KOPT-K1 (cell line): ENCODE measurements around the gene PIGV.
A peak's percentile ranks its signal among the peaks of the same experiment; 100 is the strongest.
"Not testable (repeated sequence)": the region's sequence is repeated elsewhere in the genome, so short reads cannot be mapped to it uniquely, and the experiment has no call there.

Experiments
- H3K27ac ChIP-seq: fragments of 200-600 bp; sonication (generic); 2 replicates; pipeline ENCODE4 v1.5.1; 2016; ENCODE audit warnings: antibody characterized with exemption, mild to moderate bottlenecking, low read depth, low read length; ENCODE audit not compliant: poor library complexity, severe bottlenecking
- H3K36me3 ChIP-seq: fragments of 200-600 bp; sonication (generic); 2 replicates; pipeline ENCODE4 v1.5.1; 2017; ENCODE audit warnings: antibody characterized with exemption, mild to moderate bottlenecking, low read length, moderate library complexity; ENCODE audit not compliant: insufficient read depth
- H3K9me3 ChIP-seq: fragments of 200-600 bp; sonication (generic); 2 replicates; pipeline ENCODE4 v1.5.1; 2017; ENCODE audit warnings: antibody characterized with exemption, low read length, mild to moderate bottlenecking; ENCODE audit not compliant: insufficient read depth, poor library complexity, severe bottlenecking

The PIGV gene

DNA sequence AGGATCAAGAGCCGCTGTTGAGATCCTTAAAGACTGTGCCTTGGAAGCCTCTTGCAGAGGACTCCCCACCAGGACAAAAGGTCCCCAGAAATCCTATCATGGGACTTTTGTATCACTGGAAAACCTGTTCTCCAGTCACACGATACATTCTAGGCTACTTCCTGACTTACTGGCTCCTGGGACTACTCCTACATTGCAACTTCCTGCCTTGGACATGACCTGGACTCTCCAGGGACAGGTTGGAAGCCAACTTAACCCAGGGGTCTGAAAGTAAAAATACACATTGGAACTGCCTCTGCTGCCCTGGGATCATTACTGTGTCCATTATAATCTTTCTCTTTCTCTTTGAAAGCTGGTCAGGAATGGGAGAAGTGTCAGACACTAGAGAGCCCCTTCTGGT is 9.9 kb downstream of the PIGV start:
- Histone ChIP-seq H3K36me3 (peaks cover 24% of the 10 kb centered on the region), H3K27ac (no peak overlapping the region), H3K9me3 (no peaks in the 10 kb centered on the region)

DNA sequence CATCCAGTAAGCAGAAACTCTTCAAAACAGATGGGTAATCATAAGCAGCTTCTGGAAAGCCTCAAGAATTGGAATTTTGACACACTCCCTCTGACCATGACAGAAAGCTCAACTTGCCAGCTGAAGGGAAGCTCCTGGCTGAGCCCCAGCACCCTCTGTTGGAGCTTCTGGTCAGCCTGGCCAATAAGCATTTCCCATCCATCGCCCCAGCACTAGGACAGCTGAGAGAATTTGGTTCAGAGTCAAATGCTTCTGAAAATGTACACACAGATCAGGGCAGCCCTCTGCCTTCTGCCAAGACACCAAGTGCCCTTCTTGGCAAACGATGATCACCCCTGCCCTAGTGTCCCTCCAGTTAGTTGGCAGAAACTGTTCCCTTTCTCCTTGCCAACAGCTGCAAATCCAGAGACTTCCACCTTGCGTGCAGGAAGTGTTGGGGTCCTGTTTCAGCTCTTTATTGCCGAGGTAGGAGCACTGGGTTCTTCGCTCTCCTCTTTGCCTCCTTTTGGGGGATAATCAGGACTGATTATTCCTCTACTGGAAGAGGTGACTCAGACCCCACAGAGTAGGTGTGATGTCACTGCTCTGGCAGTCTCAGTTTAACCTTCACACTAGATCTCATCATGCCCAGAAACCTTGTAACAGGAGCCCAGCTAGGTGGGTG is 11.9 kb downstream of the PIGV start:
- peak overlapping the region; percentile 78 for H3K27ac ChIP-seq
- no peaks in the 10 kb centered on the region for H3K9me3 ChIP-seq
- peaks cover 15% of the 10 kb centered on the region for H3K36me3 ChIP-seq

- not testable (repeated sequence) for H3K36me3 ChIP-seq, H3K27ac ChIP-seq, H3K9me3 ChIP-seq
These were observed 16.2 kb downstream of the PIGV start for GRCh38 chr1:26803932-26804331.

DNA sequence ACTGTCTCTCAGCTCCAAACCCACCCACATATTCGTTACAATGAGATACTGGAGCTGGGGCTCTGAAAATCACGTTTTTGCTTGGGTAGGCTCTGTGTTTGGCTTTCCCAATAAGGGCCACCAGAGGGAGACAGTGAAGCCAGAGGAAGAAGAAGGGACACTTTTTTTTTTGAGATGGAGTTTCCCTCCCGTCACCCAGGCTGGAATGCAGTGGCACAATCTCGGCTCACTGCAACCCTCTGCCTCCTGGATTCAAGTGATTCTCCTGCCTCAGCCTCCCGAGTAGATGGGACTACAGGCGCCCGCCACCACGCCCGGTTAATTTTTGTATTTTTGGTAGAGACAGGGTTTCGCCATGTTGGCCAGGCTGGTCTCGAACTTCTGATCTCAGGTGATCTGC is 22.4 kb downstream of the PIGV start:
- H3K9me3 ChIP-seq, H3K27ac ChIP-seq, H3K36me3 ChIP-seq: not testable (repeated sequence)

GRCh38 chr1:26811057-26811456 is 23.3 kb downstream of the PIGV start:
- Histone ChIP-seq H3K36me3 (no peaks in the 10 kb centered on the region), H3K9me3 (no peaks in the 10 kb centered on the region), H3K27ac (no peak overlapping the region)

DNA sequence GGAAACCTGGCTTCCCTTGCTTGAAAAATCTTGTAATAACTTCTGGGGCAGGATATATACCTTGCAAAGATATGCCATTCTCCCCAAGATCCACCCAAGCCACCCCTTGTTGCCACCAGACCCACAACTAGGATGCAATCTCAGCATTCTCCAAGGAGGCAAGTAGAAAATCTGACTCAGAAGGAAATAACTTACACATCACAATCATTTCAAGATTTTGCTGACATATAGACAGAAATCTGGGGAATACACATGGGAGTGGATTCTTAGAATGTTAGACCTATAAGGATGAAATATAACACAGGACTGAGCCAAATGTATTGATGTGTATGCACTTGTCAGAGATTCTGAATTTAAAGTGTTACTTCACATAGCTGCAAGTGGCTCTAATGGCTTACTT is 24.0 kb downstream of the PIGV start:
- no peaks in the 10 kb centered on the region for H3K36me3 ChIP-seq
- no peaks in the 10 kb centered on the region for H3K9me3 ChIP-seq
- H3K27ac ChIP-seq = no peak overlapping the region

- Histone ChIP-seq H3K9me3 (no peaks in the 10 kb centered on the region), H3K27ac (no peak overlapping the region), H3K36me3 (no peaks in the 10 kb centered on the region)
These were observed 26.6 kb downstream of the PIGV start for GRCh38 chr1:26814377-26814776.

GRCh38 chr1:26814893-26815292 is 27.1 kb downstream of the PIGV start:
- no peaks in the 10 kb centered on the region for H3K36me3 ChIP-seq
- H3K9me3 ChIP-seq = no peaks in the 10 kb centered on the region
- no peak overlapping the region for H3K27ac ChIP-seq

DNA sequence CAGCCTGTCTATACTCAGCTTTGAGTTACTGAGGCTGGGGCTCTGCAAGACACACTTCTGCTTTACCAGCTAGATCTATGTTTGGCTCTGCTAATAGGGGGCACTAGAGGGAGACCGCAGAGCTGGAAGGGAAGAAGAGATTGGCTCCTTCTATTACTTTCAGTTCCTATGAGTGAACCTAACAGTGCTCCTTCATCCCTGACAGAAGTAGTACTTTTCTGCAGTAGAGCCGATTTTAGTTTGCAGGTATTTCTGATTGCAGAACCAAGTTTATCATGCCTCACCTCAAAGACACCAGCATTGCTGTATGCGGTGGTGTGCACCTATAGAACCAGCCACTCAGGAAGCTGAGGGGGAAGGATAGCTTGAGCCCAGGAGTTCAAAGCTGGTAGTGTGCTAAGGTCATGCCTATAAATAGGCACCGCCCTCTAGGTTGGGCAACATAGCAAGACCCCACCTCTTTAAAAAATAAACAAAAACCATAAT is 33.1 kb downstream of the PIGV start:
- H3K9me3 ChIP-seq = no peaks in the 10 kb centered on the region
- H3K36me3 ChIP-seq = no peaks in the 10 kb centered on the region
- H3K27ac ChIP-seq = peak overlapping the region; percentile 45

- H3K36me3 ChIP-seq = no peaks in the 10 kb centered on the region
- H3K9me3 ChIP-seq = no peaks in the 10 kb centered on the region
- no peak overlapping the region for H3K27ac ChIP-seq
These were observed 35.1 kb downstream of the PIGV start for GRCh38 chr1:26822737-26823395.

- peaks cover 11% of the 10 kb centered on the region; the same call in 1 of the 2 replicates for H3K36me3 ChIP-seq
- no peak overlapping the region for H3K27ac ChIP-seq
- no peaks in the 10 kb centered on the region for H3K9me3 ChIP-seq
These were observed 37.0 kb downstream of the PIGV start for GRCh38 chr1:26824731-26825130.

DNA sequence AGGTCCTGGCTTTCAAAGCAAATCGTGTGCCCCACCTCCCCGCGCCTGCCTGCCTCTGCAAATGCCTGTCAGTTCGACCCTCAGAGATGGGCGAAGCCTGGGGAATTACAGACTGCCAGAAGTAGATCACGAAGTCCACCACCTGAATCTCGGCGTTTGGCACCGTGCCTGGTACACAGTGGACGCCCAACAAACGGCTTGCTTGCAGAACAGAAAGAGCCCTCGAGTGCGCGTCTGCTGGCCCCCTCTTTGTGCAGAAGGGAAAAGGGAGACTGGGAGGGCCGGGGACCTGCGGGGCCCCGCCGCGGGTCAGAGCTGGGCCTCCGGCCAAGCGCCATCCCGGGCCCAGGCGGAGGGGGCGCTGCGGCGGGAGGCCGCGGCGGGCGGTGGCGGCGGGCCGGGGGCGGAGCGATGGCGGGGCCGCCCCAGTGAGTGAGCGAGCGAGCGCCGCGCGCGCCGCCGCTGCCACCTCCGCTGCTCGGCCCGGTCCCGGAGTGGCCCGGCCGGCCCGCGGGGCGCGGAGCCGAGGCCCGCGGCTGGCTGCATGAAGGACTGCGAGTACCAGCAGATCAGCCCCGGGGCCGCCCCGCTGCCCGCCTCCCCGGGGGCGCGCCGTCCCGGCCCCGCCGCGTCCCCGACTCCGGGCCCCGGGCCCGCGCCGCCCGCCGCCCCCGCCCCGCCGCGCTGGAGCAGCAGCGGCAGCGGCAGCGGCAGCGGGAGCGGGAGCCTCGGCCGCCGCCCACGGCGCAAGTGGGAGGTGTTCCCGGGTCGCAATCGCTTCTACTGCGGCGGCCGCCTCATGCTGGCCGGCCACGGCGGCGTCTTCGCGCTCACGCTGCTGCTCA is 38.7 kb downstream of the PIGV start, which contains the start of gene ZDHHC18:
Gene ZDHHC18, plus strand, starts transcription at position 428 of the 845 bp plus-strand sequence. Its CDS starts 117 bp downstream, at position 545.
- H3K36me3 ChIP-seq = peaks cover 17% of the 10 kb centered on the region; the same call in 1 of the 2 replicates
- H3K27ac ChIP-seq = peak within 1 kb of the TSS; percentile 65
- no peaks in the 10 kb centered on the region for H3K9me3 ChIP-seq

DNA sequence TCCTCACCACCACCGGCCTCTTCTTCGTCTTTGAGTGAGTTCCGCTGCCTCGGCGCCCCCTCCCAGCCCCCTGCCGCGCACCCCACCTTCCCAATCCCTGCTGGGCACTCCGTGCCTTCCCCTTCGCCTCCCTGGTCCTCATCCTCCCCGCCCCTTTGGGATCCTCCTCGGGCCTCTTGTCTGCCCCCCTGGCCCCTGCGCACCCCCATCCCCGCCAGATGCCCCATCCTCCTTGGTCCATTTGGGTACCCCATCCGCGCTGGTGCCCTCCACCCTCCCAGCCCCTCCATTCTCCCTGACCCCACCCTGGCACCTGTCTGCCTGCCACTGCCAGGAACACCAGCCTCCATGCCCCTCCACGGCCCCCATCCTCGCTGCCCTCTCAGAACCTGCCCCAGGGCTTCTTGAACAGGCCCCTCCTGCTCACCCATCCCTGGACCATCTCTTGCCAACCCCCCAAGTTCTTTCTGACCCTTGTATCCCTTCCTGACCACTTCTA is 39.4 kb downstream of the PIGV start:
- no peaks in the 10 kb centered on the region for H3K9me3 ChIP-seq
- H3K36me3 ChIP-seq = peaks cover 24% of the 10 kb centered on the region
- H3K27ac ChIP-seq = peak overlapping the region; percentile 65

GRCh38 chr1:26827663-26828062 is 39.9 kb downstream of the PIGV start:
- H3K9me3 ChIP-seq = no peaks in the 10 kb centered on the region
- H3K27ac ChIP-seq = peak overlapping the region; percentile 65
- peaks cover 29% of the 10 kb centered on the region for H3K36me3 ChIP-seq

GRCh38 chr1:26828411-26828991 is 40.8 kb downstream of the PIGV start:
- Histone ChIP-seq H3K9me3 (no peaks in the 10 kb centered on the region), H3K36me3 (peaks cover 36% of the 10 kb centered on the region), H3K27ac (no peak overlapping the region)
